ENCODE data around the gene APOBEC3B. TPM values are rescaled to one million over a fixed set of nuclear protein-coding genes. Genes with fewer than 3 reads are reported as not detected.
"Not testable (repeated sequence)": the region's sequence is repeated elsewhere in the genome, so short reads cannot be mapped to it uniquely, and the experiment has no call there.

APOBEC3B gene
- total RNA-seq, 1 donor from 2014 or later = 12.3 TPM

GRCh38 chr22:38989466-38989865, 7.3 kb downstream of the APOBEC3B start:
- Mint-ChIP-seq H3K4me1 (peaks cover 8% of the 10 kb centered on the region), H3K27me3 (ENCODE audit: low read depth) (no peaks in the 10 kb centered on the region), H3K27ac (ENCODE audit: unreplicated experiment) (no peak overlapping the region), H3K36me3 (ENCODE audit: low read depth) (no peaks in the 10 kb centered on the region), H3K9me3 (no peaks in the 10 kb centered on the region), H3K4me3 (no peak overlapping the region)
- no peak for TF ChIP-seq CTCF (conservative IDR thresholded peaks at IDR 0.05)
- DNase-seq (ENCODE audit: low read depth, low spot score) = no peak

- H3K27ac Mint-ChIP-seq (ENCODE audit: unreplicated experiment); H3K4me1 Mint-ChIP-seq; DNase-seq (ENCODE audit: low read depth, low spot score); H3K36me3 Mint-ChIP-seq (ENCODE audit: low read depth); H3K27me3 Mint-ChIP-seq (ENCODE audit: low read depth); H3K4me3 Mint-ChIP-seq; H3K9me3 Mint-ChIP-seq: not testable (repeated sequence)
Observed at GRCh38 chr22:38992871-38993371, 10.8 kb downstream of the APOBEC3B start.

GRCh38 chr22:38996105-38996504, 14.0 kb downstream of the APOBEC3B start:
- no peak for DNase-seq (ENCODE audit: low read depth, low spot score)
- no peak overlapping the region for H3K4me3 Mint-ChIP-seq
- no peak overlapping the region for H3K27ac Mint-ChIP-seq (ENCODE audit: unreplicated experiment)

GRCh38 chr22:38997518-38997917, 15.4 kb downstream of the APOBEC3B start:
- H3K27me3 Mint-ChIP-seq (ENCODE audit: low read depth) = peaks cover 22% of the 10 kb centered on the region
- no peak overlapping the region for H3K4me3 Mint-ChIP-seq
- no peak for TF ChIP-seq CTCF (conservative IDR thresholded peaks at IDR 0.05)
- H3K27ac Mint-ChIP-seq (ENCODE audit: unreplicated experiment) = no peak overlapping the region
- H3K4me1 Mint-ChIP-seq = peaks cover 9% of the 10 kb centered on the region
- no peaks in the 10 kb centered on the region for H3K36me3 Mint-ChIP-seq (ENCODE audit: low read depth)
- no peak for DNase-seq (ENCODE audit: low read depth, low spot score)
- H3K9me3 Mint-ChIP-seq = no peaks in the 10 kb centered on the region

More at GRCh38 chr22:38996105-38996504, 14.0 kb downstream of the APOBEC3B start:
- H3K27me3 Mint-ChIP-seq (ENCODE audit: low read depth) = peaks cover 22% of the 10 kb centered on the region
- no peaks in the 10 kb centered on the region for H3K36me3 Mint-ChIP-seq (ENCODE audit: low read depth)
- peaks cover 12% of the 10 kb centered on the region for H3K4me1 Mint-ChIP-seq
- no peak for TF ChIP-seq CTCF (conservative IDR thresholded peaks at IDR 0.05)
- no peaks in the 10 kb centered on the region for H3K9me3 Mint-ChIP-seq

GRCh38 chr22:39003165-39003638, 21.1 kb downstream of the APOBEC3B start:
- Mint-ChIP-seq H3K36me3 (ENCODE audit: low read depth) (no peaks in the 10 kb centered on the region), H3K4me1 (peaks cover 8% of the 10 kb centered on the region), H3K27me3 (ENCODE audit: low read depth) (peaks cover 12% of the 10 kb centered on the region), H3K9me3 (peaks cover 1% of the 10 kb centered on the region), H3K27ac (ENCODE audit: unreplicated experiment) (no peak overlapping the region), H3K4me3 (no peak overlapping the region)
- TF ChIP-seq CTCF (conservative IDR thresholded peaks at IDR 0.05) = peak; percentile 80
- DNase-seq (ENCODE audit: low read depth, low spot score) = peak; percentile 72

GRCh38 chr22:39007177-39007576, 25.0 kb downstream of the APOBEC3B start:
- Mint-ChIP-seq H3K27me3 (ENCODE audit: low read depth) (no peaks in the 10 kb centered on the region), H3K4me3 (no peak overlapping the region), H3K36me3 (ENCODE audit: low read depth) (no peaks in the 10 kb centered on the region), H3K4me1 (peaks cover 7% of the 10 kb centered on the region), H3K27ac (ENCODE audit: unreplicated experiment) (no peak overlapping the region), H3K9me3 (peaks cover 2% of the 10 kb centered on the region)
- DNase-seq (ENCODE audit: low read depth, low spot score) = no peak
- no peak for TF ChIP-seq CTCF (conservative IDR thresholded peaks at IDR 0.05)

- H3K4me3 Mint-ChIP-seq; H3K27ac Mint-ChIP-seq (ENCODE audit: unreplicated experiment); DNase-seq (ENCODE audit: low read depth, low spot score); H3K4me1 Mint-ChIP-seq; H3K27me3 Mint-ChIP-seq (ENCODE audit: low read depth); H3K36me3 Mint-ChIP-seq (ENCODE audit: low read depth); H3K9me3 Mint-ChIP-seq: not testable (repeated sequence)
Observed at GRCh38 chr22:39008271-39008850, 26.2 kb downstream of the APOBEC3B start.
